ENCODE results near the gene SAMD1. TPM values are rescaled to one million over a fixed set of nuclear protein-coding genes. Genes with fewer than 3 reads are reported as not detected.

SAMD1 gene
- total RNA-seq, 1 donor from 2014 or later = 67.2 TPM

- Mint-ChIP-seq H3K4me1 (peaks cover 6% of the 10 kb centered on the region), H3K27me3 (ENCODE audit: low read depth) (peaks cover 43% of the 10 kb centered on the region), H3K9me3 (no peaks in the 10 kb centered on the region), H3K4me3 (no peak overlapping the region), H3K36me3 (ENCODE audit: low read depth) (no peaks in the 10 kb centered on the region), H3K27ac (ENCODE audit: unreplicated experiment) (no peak overlapping the region)
- DNase-seq (ENCODE audit: low read depth, low spot score) = no peak
- TF ChIP-seq CTCF (conservative IDR thresholded peaks at IDR 0.05) = no peak
Measured at GRCh38 chr19:14061081-14061749, 29.3 kb downstream of the SAMD1 start.

GRCh38 chr19:14059652-14060155, 30.8 kb downstream of the SAMD1 start:
- H3K4me3 Mint-ChIP-seq = no peak overlapping the region
- H3K27ac Mint-ChIP-seq (ENCODE audit: unreplicated experiment) = no peak overlapping the region
- no peak for TF ChIP-seq CTCF (conservative IDR thresholded peaks at IDR 0.05)
- DNase-seq (ENCODE audit: low read depth, low spot score) = no peak
- peaks cover 6% of the 10 kb centered on the region for H3K4me1 Mint-ChIP-seq
- no peaks in the 10 kb centered on the region for H3K36me3 Mint-ChIP-seq (ENCODE audit: low read depth)
- H3K9me3 Mint-ChIP-seq = no peaks in the 10 kb centered on the region
- peaks cover 43% of the 10 kb centered on the region for H3K27me3 Mint-ChIP-seq (ENCODE audit: low read depth)

- DNase-seq (ENCODE audit: low read depth, low spot score) = peak; percentile 36
- peaks cover 6% of the 10 kb centered on the region for H3K4me1 Mint-ChIP-seq
- peak; percentile 65 for TF ChIP-seq CTCF (conservative IDR thresholded peaks at IDR 0.05)
- H3K27ac Mint-ChIP-seq (ENCODE audit: unreplicated experiment) = no peak overlapping the region
- H3K4me3 Mint-ChIP-seq = no peak overlapping the region
- H3K36me3 Mint-ChIP-seq (ENCODE audit: low read depth) = no peaks in the 10 kb centered on the region
- peaks cover 45% of the 10 kb centered on the region for H3K27me3 Mint-ChIP-seq (ENCODE audit: low read depth)
- no peaks in the 10 kb centered on the region for H3K9me3 Mint-ChIP-seq
Measured at GRCh38 chr19:14059093-14059480, 31.5 kb downstream of the SAMD1 start.

- H3K27me3 Mint-ChIP-seq (ENCODE audit: low read depth) = peaks cover 46% of the 10 kb centered on the region
- no peaks in the 10 kb centered on the region for H3K36me3 Mint-ChIP-seq (ENCODE audit: low read depth)
- H3K4me1 Mint-ChIP-seq = peaks cover 6% of the 10 kb centered on the region
- TF ChIP-seq CTCF (conservative IDR thresholded peaks at IDR 0.05) = no peak
- no peaks in the 10 kb centered on the region for H3K9me3 Mint-ChIP-seq
- no peak for DNase-seq (ENCODE audit: low read depth, low spot score)
- no peak overlapping the region for H3K4me3 Mint-ChIP-seq
- H3K27ac Mint-ChIP-seq (ENCODE audit: unreplicated experiment) = no peak overlapping the region
Measured at GRCh38 chr19:14058182-14059092, 32.1 kb downstream of the SAMD1 start.

- H3K27ac Mint-ChIP-seq (ENCODE audit: unreplicated experiment) = no peak overlapping the region
- H3K27me3 Mint-ChIP-seq (ENCODE audit: low read depth) = peaks cover 43% of the 10 kb centered on the region
- peak overlapping the region; percentile 73 for H3K4me3 Mint-ChIP-seq
- H3K9me3 Mint-ChIP-seq = no peaks in the 10 kb centered on the region
- no peak for TF ChIP-seq CTCF (conservative IDR thresholded peaks at IDR 0.05)
- H3K36me3 Mint-ChIP-seq (ENCODE audit: low read depth) = no peaks in the 10 kb centered on the region
- H3K4me1 Mint-ChIP-seq = peaks cover 6% of the 10 kb centered on the region
- DNase-seq (ENCODE audit: low read depth, low spot score) = no peak
Measured at GRCh38 chr19:14056741-14057356, 33.7 kb downstream of the SAMD1 start.

Measured in neural crest cell (in vitro differentiated cells).